HL-60 (cell line): ENCODE results near the gene CCDC197.

Experiments used
- CTCF ChIP-seq: IDR thresholded peaks from one replicate; pipeline ENCODE4 v1.5.1; 2011; ENCODE audit warnings: low read length, control low read depth, inconsistent platforms; ENCODE audit not compliant: insufficient read depth
- GABPA ChIP-seq: IDR thresholded peaks from 2 replicates; pipeline ENCODE4 v1.6.1; 2012; ENCODE audit warnings: low read depth
- POLR2AphosphoS5 ChIP-seq: IDR thresholded peaks from 2 replicates; pipeline ENCODE4 v1.6.1; 2012; ENCODE audit warnings: low read depth
- REST ChIP-seq: IDR thresholded peaks from 2 replicates; pipeline ENCODE4 v1.6.1; 2012; ENCODE audit warnings: low read depth; ENCODE audit not compliant: insufficient replicate concordance
- SPI1 ChIP-seq: IDR thresholded peaks from 2 replicates; pipeline ENCODE4 v1.6.1; 2012; ENCODE audit warnings: low read depth, mild to moderate bottlenecking, borderline replicate concordance

GRCh38 chr14:93951635-93952540, 45.2 kb upstream of the CCDC197 start:
- no peak for TF ChIP-seq CTCF
- no peak for TF ChIP-seq POLR2AphosphoS5
- no peak for TF ChIP-seq REST
- no peak for TF ChIP-seq SPI1
- no peak for TF ChIP-seq GABPA
